GM18517 (cell line): ENCODE results near the gene PXDN.

Experiments used
- ATAC-seq: cut with Tn5 transposase; IDR thresholded peaks from one replicate; pipeline ENCODE4 v1.9.1; 2021; ENCODE audit warnings: mild to moderate bottlenecking, moderate library complexity; ENCODE audit not compliant: unreplicated experiment

PXDN gene

GRCh38 chr2:1655461-1655860 lies 88.9 kb downstream of the PXDN start:
- ATAC-seq = no peak

- no peak for ATAC-seq
Observed at GRCh38 chr2:1654696-1655374, 89.5 kb downstream of the PXDN start.

- no peak for ATAC-seq
Observed at GRCh38 chr2:1653956-1654695, 90.2 kb downstream of the PXDN start.

GRCh38 chr2:1652034-1652790 lies 92.1 kb downstream of the PXDN start:
- ATAC-seq = no peak

GRCh38 chr2:1651121-1652033 lies 92.9 kb downstream of the PXDN start:
- ATAC-seq = no peak

- no peak for ATAC-seq
Observed at GRCh38 chr2:1650085-1650872, 94.0 kb downstream of the PXDN start.

- no peak for ATAC-seq
Observed at GRCh38 chr2:1649103-1650084, 94.9 kb downstream of the PXDN start.

GRCh38 chr2:1648241-1649102 lies 95.8 kb downstream of the PXDN start:
- no peak for ATAC-seq

- no peak for ATAC-seq
Observed at GRCh38 chr2:1647417-1648240, 96.7 kb downstream of the PXDN start.

- ATAC-seq = no peak
Observed at GRCh38 chr2:1645761-1646476, 98.4 kb downstream of the PXDN start.

- no peak for ATAC-seq
Observed at GRCh38 chr2:1644427-1644826, 99.9 kb downstream of the PXDN start.

GRCh38 chr2:1642993-1643619 lies 101.2 kb downstream of the PXDN start:
- no peak for ATAC-seq

- no peak for ATAC-seq
Observed at GRCh38 chr2:1642066-1642861, 102.1 kb downstream of the PXDN start.

GRCh38 chr2:1641523-1641922 lies 102.8 kb downstream of the PXDN start:
- no peak for ATAC-seq
